ENCODE data around the gene ELANE. TPM values are rescaled to one million over a fixed set of nuclear protein-coding genes. Genes with fewer than 3 reads are reported as not detected.

Gene ELANE
- total RNA-seq, 4 donors from 2014 or later, result 1.9 to 2.1 (median 2.1) TPM; not detected in 1

DNA sequence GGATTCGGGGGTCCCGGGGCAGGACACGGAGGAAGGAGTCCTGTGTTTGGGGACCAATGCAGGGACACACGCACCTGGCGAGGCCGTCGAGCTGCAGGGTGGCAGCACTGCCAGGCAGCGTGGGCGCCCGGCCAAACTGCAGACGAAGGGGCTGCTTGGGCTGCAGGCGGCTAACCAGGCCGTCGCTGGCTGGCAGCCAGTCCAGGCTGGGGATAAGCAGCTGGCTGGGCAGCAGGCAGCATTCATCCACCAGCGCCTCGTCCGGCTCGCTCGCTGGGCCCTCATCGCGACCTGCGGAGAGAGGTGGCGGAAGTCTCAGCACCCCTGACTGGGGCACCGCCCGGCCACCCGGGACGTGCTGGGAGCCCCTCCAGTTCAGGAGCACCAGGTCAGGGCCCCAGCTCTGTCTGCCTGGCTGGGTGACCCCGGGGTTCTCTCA, 18.9 kb downstream of the ELANE start:
- WGBS, 2 donors, result 73% methylated on average over 20 to 24 of the region's 28 CpGs
- TF ChIP-seq POLR2A (IDR thresholded peaks at IDR 0.05), result no peak
- TF ChIP-seq, protein P1, sequence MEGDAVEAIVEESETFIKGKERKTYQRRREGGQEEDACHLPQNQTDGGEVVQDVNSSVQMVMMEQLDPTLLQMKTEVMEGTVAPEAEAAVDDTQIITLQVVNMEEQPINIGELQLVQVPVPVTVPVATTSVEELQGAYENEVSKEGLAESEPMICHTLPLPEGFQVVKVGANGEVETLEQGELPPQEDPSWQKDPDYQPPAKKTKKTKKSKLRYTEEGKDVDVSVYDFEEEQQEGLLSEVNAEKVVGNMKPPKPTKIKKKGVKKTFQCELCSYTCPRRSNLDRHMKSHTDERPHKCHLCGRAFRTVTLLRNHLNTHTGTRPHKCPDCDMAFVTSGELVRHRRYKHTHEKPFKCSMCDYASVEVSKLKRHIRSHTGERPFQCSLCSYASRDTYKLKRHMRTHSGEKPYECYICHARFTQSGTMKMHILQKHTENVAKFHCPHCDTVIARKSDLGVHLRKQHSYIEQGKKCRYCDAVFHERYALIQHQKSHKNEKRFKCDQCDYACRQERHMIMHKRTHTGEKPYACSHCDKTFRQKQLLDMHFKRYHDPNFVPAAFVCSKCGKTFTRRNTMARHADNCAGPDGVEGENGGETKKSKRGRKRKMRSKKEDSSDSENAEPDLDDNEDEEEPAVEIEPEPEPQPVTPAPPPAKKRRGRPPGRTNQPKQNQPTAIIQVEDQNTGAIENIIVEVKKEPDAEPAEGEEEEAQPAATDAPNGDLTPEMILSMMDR (IDR thresholded peaks at IDR 0.05), result no peak
- Histone ChIP-seq H3K4me3 (replicated peaks in 1 of 3) (no peak overlapping the region), H3K27ac (no peak overlapping the region), H3K36me3 (peaks cover 18 to 29% of the 10 kb centered on the region in 2 donors), H3K27me3 (no peaks in the 10 kb centered on the region), H3K9me3 (no peaks in the 10 kb centered on the region), H3K4me1 (peaks cover 0 to 4% of the 10 kb centered on the region in 2 donors)
- peak; percentile 78 to 86 for DNase-seq
- intact Hi-C loops (cut with DNase I), result no loop called here

DNA sequence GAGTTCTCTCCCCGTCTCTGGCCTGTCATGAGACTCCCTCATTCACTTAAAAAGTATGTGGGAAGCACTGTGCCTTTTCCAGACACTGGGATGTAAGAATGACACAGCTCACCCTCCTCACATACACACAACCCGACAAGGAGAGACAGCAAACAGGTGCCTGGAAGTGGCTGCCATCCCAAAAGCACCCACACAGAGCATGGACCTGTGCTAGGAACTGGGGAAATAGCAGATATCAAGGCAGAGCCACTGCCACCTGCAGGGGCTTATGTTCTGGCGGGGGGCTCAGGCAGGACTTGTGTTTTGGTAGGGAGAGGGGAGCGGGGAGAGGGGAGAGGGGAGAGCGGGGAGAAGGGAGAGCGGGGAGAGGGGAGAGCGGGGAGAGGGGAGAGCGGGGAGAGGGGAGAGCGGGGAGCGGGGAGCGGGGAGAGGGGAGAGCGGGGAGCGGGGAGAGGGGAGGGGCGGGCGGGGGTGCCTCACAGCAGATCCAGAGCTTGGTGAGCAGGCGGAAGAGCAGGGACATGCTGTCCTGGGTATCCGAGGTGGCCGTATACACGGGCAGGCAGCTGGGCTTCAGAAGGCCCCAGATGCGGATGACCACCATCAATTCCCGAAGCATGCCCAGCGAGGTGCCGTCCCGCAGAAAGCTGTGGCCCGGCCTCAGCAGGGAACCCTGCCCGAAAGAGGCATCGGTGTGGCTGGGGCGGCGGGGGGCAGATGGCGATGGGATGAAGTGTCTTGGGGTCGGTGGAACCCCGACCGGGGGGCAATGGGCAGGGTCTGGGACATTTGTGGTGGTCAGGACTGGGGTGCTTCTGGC, 19.6 kb downstream of the ELANE start:
- H3K27ac ChIP-seq, result no peak overlapping the region

DNA sequence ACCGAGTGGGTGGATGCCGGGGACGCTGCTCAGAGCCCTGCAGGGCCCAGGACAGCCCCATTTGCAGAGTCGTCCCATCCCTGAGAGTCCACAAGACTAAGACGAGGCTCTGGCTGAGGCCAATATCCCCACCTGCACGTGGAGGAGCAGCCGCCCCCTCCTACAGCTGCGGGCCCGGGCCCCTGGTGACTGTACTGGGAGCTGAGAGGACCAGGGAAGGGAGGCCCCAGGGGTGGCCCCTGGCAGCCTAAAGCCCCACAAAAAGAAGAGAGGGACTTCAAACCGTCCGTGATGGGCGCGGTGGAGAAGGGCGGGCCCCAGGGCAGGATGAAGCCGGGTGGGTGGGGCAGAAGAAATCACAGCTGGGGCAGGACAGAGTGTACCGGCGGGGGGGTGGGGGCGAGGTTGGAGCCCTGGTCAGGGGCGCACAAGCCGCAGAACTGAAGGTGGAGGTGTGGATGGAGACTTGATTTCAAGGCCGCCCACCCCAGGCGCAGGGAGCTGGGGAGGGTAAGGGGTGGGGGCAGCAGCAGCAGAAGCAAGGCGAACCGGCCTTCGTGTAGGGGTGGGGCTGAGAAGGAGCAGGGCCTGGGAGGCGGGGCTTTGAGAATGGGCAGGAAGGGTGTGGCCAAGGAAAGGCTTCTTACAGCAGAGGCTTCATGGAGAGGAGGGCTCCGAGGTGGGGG, 20.3 kb downstream of the ELANE start:
- no peak for TF ChIP-seq POLR2A (IDR thresholded peaks at IDR 0.05)
- TF ChIP-seq, protein P1 (IDR thresholded peaks at IDR 0.05), result no peak
- H3K9me3 ChIP-seq, result no peaks in the 10 kb centered on the region
- no peak overlapping the region for H3K27ac ChIP-seq
- H3K4me1 ChIP-seq, result peaks cover 0 to 4% of the 10 kb centered on the region in 2 donors
- H3K36me3 ChIP-seq, result peaks cover 26 to 32% of the 10 kb centered on the region in 2 donors
- intact Hi-C loops (cut with DNase I), result no loop called here
- WGBS, 2 donors, result 81 to 91% methylated on average over 17 to 26 of the region's 27 CpGs
- H3K27me3 ChIP-seq, result no peaks in the 10 kb centered on the region
- DNase-seq, result no peak
- no peak overlapping the region for H3K4me3 ChIP-seq (replicated peaks in 1 of 3)

More for the DNA sequence above, 19.6 kb downstream of the ELANE start:
- no peak overlapping the region for H3K4me3 ChIP-seq (replicated peaks in 1 of 3)
- no peak for TF ChIP-seq POLR2A (IDR thresholded peaks at IDR 0.05)
- TF ChIP-seq, protein P1 (IDR thresholded peaks at IDR 0.05), result no peak
- peaks cover 22 to 29% of the 10 kb centered on the region in 2 donors for H3K36me3 ChIP-seq
- H3K4me1 ChIP-seq, result peaks cover 0 to 4% of the 10 kb centered on the region in 2 donors
- DNase-seq, result no peak
- H3K27me3 ChIP-seq, result no peaks in the 10 kb centered on the region
- intact Hi-C loops (cut with DNase I), result no loop called here
- 94 to 96% methylated on average over 20 to 22 of the region's 33 CpGs for WGBS, 2 donors
- H3K9me3 ChIP-seq, result no peaks in the 10 kb centered on the region

DNA sequence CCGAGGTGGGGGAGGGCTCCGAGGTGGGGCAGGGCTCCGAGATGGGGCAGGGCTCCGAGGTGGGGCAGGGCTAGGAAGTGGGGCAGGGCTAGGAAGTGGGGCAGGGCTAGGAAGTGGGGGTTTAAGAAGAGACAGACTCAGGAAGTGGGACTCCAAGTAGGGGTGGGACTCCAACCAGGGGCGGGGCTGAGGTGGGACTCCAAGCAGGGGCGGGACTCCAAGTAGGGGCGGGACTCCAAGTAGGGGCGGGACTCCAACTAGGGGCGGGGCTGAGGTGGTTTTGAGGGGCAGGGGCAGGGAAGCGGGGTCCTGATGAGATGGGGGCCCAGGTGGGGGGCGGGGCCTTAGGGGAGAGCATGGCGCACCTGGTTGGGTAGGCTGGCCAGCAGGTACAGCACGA, 21.0 kb downstream of the ELANE start:
- peak in 1 of 2 donors; percentile 26 for DNase-seq
- Histone ChIP-seq H3K27me3 (no peaks in the 10 kb centered on the region), H3K36me3 (peaks cover 26% of the 10 kb centered on the region in 2 donors), H3K9me3 (no peaks in the 10 kb centered on the region), H3K27ac (no peak overlapping the region), H3K4me1 (peaks cover 0 to 4% of the 10 kb centered on the region in 2 donors), H3K4me3 (replicated peaks in 1 of 3) (no peak overlapping the region)
- intact Hi-C loops (cut with DNase I), result no loop called here
- TF ChIP-seq, protein P1 (IDR thresholded peaks at IDR 0.05), result no peak
- no peak for TF ChIP-seq POLR2A (IDR thresholded peaks at IDR 0.05)
- 100% methylated on average over 3 to 4 of the region's 13 CpGs for WGBS, 2 donors

Measured in thyroid gland (tissue), 4 donors.